Liver (tissue), 9 donors: ENCODE data around the gene UBXN11. TPM values are rescaled to one million over a fixed set of nuclear protein-coding genes. Genes with fewer than 3 reads are reported as not detected.

Experiments used
- DNase-seq: peaks from one replicate; pipeline ENCODE4 v3.0.0-alpha.2; 2017; ENCODE audit warnings: low spot score
- H3K27ac ChIP-seq, 2 donors: one replicate each; pipeline ENCODE4 v1.7.0; 2013; ENCODE audit warnings: inconsistent platforms in 2 of 2, low read length in 2 of 2, control low read depth in 1 of 2, low read depth in 1 of 2, mild to moderate bottlenecking in 1 of 2
- H3K27me3 ChIP-seq, 4 donors: one replicate each; pipeline versions ENCODE4 v1.6.1 to v1.7.0; 2013; ENCODE audit warnings: low read length in 3 of 4, inconsistent platforms in 1 of 4, mild to moderate bottlenecking in 1 of 4, moderate library complexity in 1 of 4; ENCODE audit not compliant: control insufficient read depth in 4 of 4, insufficient read depth in 4 of 4
- H3K36me3 ChIP-seq, 4 donors: one replicate each; pipeline versions ENCODE4 v1.6.1 to v1.7.0; 2013; ENCODE audit warnings: low read length in 3 of 4, mild to moderate bottlenecking in 3 of 4, low read depth in 1 of 4, moderate library complexity in 1 of 4; ENCODE audit not compliant: control insufficient read depth in 4 of 4, insufficient read depth in 3 of 4
- H3K4me1 ChIP-seq, 4 donors: one replicate each; pipeline versions ENCODE4 v1.6.1 to v1.7.0; 2013; ENCODE audit warnings: low read length in 3 of 4, mild to moderate bottlenecking in 3 of 4, moderate library complexity in 1 of 4; ENCODE audit not compliant: control insufficient read depth in 4 of 4, insufficient read depth in 4 of 4
- H3K4me3 ChIP-seq, 3 donors: one replicate each; pipeline versions ENCODE4 v1.6.1 to v1.7.0; 2013; ENCODE audit warnings: low read length in 3 of 3, control low read depth in 1 of 3, low read depth in 1 of 3, mild to moderate bottlenecking in 1 of 3
- H3K9ac ChIP-seq, 2 donors: one replicate each; pipeline ENCODE4 v1.7.0; 2013; ENCODE audit warnings: low read length in 2 of 2, mild to moderate bottlenecking in 2 of 2, moderate library complexity in 2 of 2, control low read depth in 1 of 2, low read depth in 1 of 2
- H3K9me3 ChIP-seq, 4 donors: one replicate each; pipeline versions ENCODE4 v1.6.1 to v1.7.0; 2013; ENCODE audit warnings: low read length in 3 of 4; ENCODE audit not compliant: control insufficient read depth in 4 of 4
- EGR1 ChIP-seq, 2 donors: IDR thresholded peaks; 2 replicates each; pipeline ENCODE4 v1.6.1; 2016 to 2018; ENCODE audit warnings: antibody characterized with exemption in 2 of 2, low read depth in 2 of 2
- FOXA1 ChIP-seq: IDR thresholded peaks from 2 replicates; pipeline ENCODE4 v1.6.1; 2016; ENCODE audit warnings: antibody characterized with exemption
- FOXA2 ChIP-seq: IDR thresholded peaks from 2 replicates; pipeline ENCODE4 v1.6.1; 2016; ENCODE audit warnings: antibody characterized with exemption
- GABPA ChIP-seq, 2 donors: IDR thresholded peaks in 1 of 2; conservative IDR thresholded peaks in 1 of 2; 2 replicates each; pipeline ENCODE4 v1.6.1; 2016; ENCODE audit warnings: antibody characterized with exemption in 2 of 2, mild to moderate bottlenecking in 1 of 2, moderate library complexity in 1 of 2
- HNF4A ChIP-seq, 2 donors: conservative IDR thresholded peaks; 2 replicates each; pipeline ENCODE4 v1.6.1; 2016; ENCODE audit warnings: antibody characterized with exemption in 2 of 2, mild to moderate bottlenecking in 2 of 2
- HNF4G ChIP-seq: IDR thresholded peaks from 2 replicates; pipeline ENCODE4 v1.6.1; 2016; ENCODE audit warnings: antibody characterized with exemption
- JUND ChIP-seq, 2 donors: IDR thresholded peaks; 2 replicates each; pipeline ENCODE4 v1.6.1; 2016; ENCODE audit warnings: antibody characterized with exemption in 2 of 2
- NR2F2 ChIP-seq: IDR thresholded peaks from 2 replicates; pipeline ENCODE4 v1.6.1; 2016; ENCODE audit warnings: antibody characterized with exemption
- RAD21 ChIP-seq, 2 donors: IDR thresholded peaks; 2 replicates each; pipeline ENCODE4 v1.6.1; 2016; ENCODE audit warnings: antibody characterized with exemption in 2 of 2, mild to moderate bottlenecking in 2 of 2
- SP1 ChIP-seq: IDR thresholded peaks from 2 replicates; pipeline ENCODE4 v1.6.1; 2018; ENCODE audit warnings: antibody characterized with exemption, mild to moderate bottlenecking
- TAF1 ChIP-seq: conservative IDR thresholded peaks from 2 replicates; pipeline ENCODE4 v1.6.1; 2016; ENCODE audit warnings: antibody characterized with exemption, mild to moderate bottlenecking
- YY1 ChIP-seq: IDR thresholded peaks from 2 replicates; pipeline ENCODE4 v1.6.1; 2016; ENCODE audit warnings: antibody characterized with exemption, mild to moderate bottlenecking
- WGBS: extraction: QIAGEN DNeasy Blood & Tissue Kit; methylation state at CpG from one replicate; pipeline ENCODE4 v1.1.7; 2013; 5-methylcytosine and 5-hydroxymethylcytosine counted together
- polyA plus RNA-seq, 2 donors: library from polyadenylated mRNA; stranded (reverse) in 1 of 2; unstranded in 1 of 2; fragments of 200-250 nt in 1 of 2; fragments of >200 nt in 1 of 2; fragmentation: Nextera tagmentation in 1 of 2; extraction: Ambion mirVana in 1 of 2; gene quantifications; one replicate each; pipeline versions ENCODE4 v1.2.1 to v1.2.3, GENCODE V29; 2013 to 2015
- total RNA-seq, 2 donors: library from RNA; depleted of rRNA; stranded (reverse); fragments of >200 nt; gene quantifications; one replicate each; pipeline ENCODE4 v1.2.3, GENCODE V29; 2014
- TF ChIP-seq, protein P1 (sequence below): IDR thresholded peaks from 2 replicates; pipeline ENCODE4 v1.6.1; 2016; ENCODE audit warnings: antibody characterized with exemption, mild to moderate bottlenecking
- TF ChIP-seq, protein P2 (sequence below): IDR thresholded peaks from 2 replicates; pipeline ENCODE4 v1.6.1; 2016; ENCODE audit warnings: antibody characterized with exemption
- TF ChIP-seq, protein P3 (sequence below): IDR thresholded peaks from 2 replicates; pipeline ENCODE4 v1.6.1; 2016; ENCODE audit warnings: antibody characterized with exemption
- TF ChIP-seq, protein P4 (sequence below): fragments of 150-350 bp; IDR thresholded peaks from 2 replicates; pipeline ENCODE4 v1.5.1; 2017; ENCODE audit warnings: improper control_type of control experiment, low read depth, low read length; ENCODE audit not compliant: missing input control
- donor health status: healthy.
- donor health status: healthy.
- donor health status: healthy.
- donor health status: healthy.
- donor health status: healthy.

UBXN11 gene
- total and polyA plus RNA-seq, 4 donors, result 3.0 to 9.5 (median 7.3) TPM

DNA sequence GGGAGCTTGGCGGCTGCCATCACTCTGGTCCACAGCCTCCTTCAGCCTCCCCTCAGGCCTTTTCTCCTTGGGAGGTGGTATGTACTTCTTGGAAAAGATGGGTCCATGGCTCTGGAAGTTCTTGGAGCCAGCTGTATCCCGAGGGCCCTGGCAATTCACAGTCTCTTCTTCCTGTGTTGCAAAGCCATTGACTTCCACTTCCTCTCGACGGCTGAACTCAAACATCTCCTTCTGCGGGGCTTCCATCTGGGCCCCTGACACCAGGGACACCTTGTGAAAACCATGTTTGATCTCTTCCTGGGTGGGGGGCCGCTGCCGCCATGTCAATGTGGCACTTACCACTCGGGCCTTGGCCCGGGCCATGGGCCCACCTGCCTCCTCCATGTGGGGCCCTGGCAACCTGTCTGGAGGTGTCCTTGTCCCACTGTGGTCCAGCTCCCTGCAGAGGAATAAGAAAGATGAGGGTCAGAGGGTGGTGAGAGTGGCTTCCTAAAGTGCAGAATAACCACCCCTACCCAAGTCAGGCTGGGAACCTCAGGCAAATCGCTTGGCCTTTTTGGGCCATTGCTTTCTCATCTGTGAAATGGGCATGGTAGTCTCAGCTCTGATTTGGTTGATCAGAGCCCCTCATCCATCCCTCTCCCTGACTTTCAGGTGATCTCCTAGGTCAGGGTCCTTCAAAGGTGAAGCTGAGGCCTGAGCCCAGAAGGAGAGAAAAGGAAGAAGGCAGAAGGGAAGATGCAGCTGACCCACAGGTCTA is 40.0 kb upstream of the UBXN11 start:
- Histone ChIP-seq H3K27ac (no peak overlapping the region), H3K4me3 (no peak overlapping the region), H3K27me3 (no peaks in the 10 kb centered on the region), H3K9me3 (no peaks in the 10 kb centered on the region), H3K9ac (no peak overlapping the region), H3K4me1 (no peaks in the 10 kb centered on the region), H3K36me3 (no peaks in the 10 kb centered on the region)
- 79% methylated on average over 10 of the region's 10 CpGs for WGBS
- no peak for DNase-seq
- TF ChIP-seq JUND (IDR thresholded peaks at IDR 0.05) (no peak), NR2F2 (no peak), FOXA1 (no peak), EGR1 (IDR thresholded peaks at IDR 0.05; ENCODE audit: low read depth in 2 of 2) (no peak), FOXA2 (no peak), HNF4A (conservative IDR thresholded peaks at IDR 0.05) (no peak), SP1 (no peak), HNF4G (no peak), YY1 (no peak), TAF1 (no peak)
- TF ChIP-seq, protein P1, sequence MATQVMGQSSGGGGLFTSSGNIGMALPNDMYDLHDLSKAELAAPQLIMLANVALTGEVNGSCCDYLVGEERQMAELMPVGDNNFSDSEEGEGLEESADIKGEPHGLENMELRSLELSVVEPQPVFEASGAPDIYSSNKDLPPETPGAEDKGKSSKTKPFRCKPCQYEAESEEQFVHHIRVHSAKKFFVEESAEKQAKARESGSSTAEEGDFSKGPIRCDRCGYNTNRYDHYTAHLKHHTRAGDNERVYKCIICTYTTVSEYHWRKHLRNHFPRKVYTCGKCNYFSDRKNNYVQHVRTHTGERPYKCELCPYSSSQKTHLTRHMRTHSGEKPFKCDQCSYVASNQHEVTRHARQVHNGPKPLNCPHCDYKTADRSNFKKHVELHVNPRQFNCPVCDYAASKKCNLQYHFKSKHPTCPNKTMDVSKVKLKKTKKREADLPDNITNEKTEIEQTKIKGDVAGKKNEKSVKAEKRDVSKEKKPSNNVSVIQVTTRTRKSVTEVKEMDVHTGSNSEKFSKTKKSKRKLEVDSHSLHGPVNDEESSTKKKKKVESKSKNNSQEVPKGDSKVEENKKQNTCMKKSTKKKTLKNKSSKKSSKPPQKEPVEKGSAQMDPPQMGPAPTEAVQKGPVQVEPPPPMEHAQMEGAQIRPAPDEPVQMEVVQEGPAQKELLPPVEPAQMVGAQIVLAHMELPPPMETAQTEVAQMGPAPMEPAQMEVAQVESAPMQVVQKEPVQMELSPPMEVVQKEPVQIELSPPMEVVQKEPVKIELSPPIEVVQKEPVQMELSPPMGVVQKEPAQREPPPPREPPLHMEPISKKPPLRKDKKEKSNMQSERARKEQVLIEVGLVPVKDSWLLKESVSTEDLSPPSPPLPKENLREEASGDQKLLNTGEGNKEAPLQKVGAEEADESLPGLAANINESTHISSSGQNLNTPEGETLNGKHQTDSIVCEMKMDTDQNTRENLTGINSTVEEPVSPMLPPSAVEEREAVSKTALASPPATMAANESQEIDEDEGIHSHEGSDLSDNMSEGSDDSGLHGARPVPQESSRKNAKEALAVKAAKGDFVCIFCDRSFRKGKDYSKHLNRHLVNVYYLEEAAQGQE, result no peak
- TF ChIP-seq, protein P2, sequence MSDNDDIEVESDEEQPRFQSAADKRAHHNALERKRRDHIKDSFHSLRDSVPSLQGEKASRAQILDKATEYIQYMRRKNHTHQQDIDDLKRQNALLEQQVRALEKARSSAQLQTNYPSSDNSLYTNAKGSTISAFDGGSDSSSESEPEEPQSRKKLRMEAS, result no peak
- TF ChIP-seq, protein P3, sequence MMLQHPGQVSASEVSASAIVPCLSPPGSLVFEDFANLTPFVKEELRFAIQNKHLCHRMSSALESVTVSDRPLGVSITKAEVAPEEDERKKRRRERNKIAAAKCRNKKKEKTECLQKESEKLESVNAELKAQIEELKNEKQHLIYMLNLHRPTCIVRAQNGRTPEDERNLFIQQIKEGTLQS, result no peak

DNA sequence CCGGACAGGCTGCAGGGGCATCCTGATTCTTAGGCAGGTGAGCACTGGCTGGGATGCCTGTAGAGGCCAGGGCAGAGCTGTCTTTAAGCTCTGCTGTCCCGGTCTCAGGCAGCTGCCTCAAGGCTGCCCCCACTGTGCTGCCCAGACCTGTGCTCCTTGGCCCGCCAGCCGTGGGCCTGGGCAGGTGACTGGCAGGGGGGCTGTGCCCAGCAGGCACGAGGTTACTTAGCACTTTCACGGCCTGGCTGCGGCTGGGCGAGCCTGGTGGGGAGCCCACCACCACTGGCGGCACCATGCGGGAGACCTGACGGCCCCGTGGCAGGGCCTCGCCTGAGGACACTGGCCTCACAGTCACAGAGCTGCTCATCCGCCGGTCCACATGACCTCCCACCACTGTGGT is 39.3 kb upstream of the UBXN11 start:
- Histone ChIP-seq H3K36me3 (no peaks in the 10 kb centered on the region), H3K9ac (no peak overlapping the region), H3K4me3 (no peak overlapping the region), H3K4me1 (no peaks in the 10 kb centered on the region), H3K27me3 (no peaks in the 10 kb centered on the region), H3K9me3 (no peaks in the 10 kb centered on the region), H3K27ac (no peak overlapping the region)
- TF ChIP-seq FOXA2 (no peak), FOXA1 (no peak), GABPA (IDR thresholded peaks at IDR 0.05 in 1 of 2, conservative IDR thresholded peaks at IDR 0.05 in 1 of 2) (no peak), HNF4G (no peak), RAD21 (IDR thresholded peaks at IDR 0.05) (no peak)
- TF ChIP-seq, protein P4, sequence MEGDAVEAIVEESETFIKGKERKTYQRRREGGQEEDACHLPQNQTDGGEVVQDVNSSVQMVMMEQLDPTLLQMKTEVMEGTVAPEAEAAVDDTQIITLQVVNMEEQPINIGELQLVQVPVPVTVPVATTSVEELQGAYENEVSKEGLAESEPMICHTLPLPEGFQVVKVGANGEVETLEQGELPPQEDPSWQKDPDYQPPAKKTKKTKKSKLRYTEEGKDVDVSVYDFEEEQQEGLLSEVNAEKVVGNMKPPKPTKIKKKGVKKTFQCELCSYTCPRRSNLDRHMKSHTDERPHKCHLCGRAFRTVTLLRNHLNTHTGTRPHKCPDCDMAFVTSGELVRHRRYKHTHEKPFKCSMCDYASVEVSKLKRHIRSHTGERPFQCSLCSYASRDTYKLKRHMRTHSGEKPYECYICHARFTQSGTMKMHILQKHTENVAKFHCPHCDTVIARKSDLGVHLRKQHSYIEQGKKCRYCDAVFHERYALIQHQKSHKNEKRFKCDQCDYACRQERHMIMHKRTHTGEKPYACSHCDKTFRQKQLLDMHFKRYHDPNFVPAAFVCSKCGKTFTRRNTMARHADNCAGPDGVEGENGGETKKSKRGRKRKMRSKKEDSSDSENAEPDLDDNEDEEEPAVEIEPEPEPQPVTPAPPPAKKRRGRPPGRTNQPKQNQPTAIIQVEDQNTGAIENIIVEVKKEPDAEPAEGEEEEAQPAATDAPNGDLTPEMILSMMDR, result no peak
- 89% methylated on average over 15 of the region's 15 CpGs for WGBS
- no peak for DNase-seq
